ENCODE results near the gene ACP4. TPM values are rescaled to one million over a fixed set of nuclear protein-coding genes. Genes with fewer than 3 reads are reported as not detected.

ACP4 gene
- polyA plus RNA-seq, 3 donors: not detected

- DNase-seq: no peak
- H3K27ac ChIP-seq (ENCODE audit: low read depth in 1 of 2, low read length in 2 of 2): no peak overlapping the region
- H3K27me3 ChIP-seq (ENCODE audit: control insufficient read depth in 2 of 2, insufficient read depth in 2 of 2, low read length in 2 of 2): peaks cover 0 to 7% of the 10 kb centered on the region in 2 donors
- H3K79me2 ChIP-seq (ENCODE audit: insufficient read depth, low read length): no peaks in the 10 kb centered on the region
- H3K9me3 ChIP-seq (replicated peaks in 1 of 2; ENCODE audit: control insufficient read depth in 1 of 2, insufficient read depth in 1 of 2, low read length in 2 of 2): no peaks in the 10 kb centered on the region
- Mint-ChIP-seq H3K4me1 (no peaks in the 10 kb centered on the region), H3K4me3 (no peak overlapping the region), H3K27ac (no peak overlapping the region), H3K9me3 (peaks cover 4 to 12% (median 6%) of the 10 kb centered on the region in 7 donors), H3K27me3 (ENCODE audit: low read depth in 3 of 3) (peaks cover 20 to 42% (median 24%) of the 10 kb centered on the region in 3 donors), H3K36me3 (no peaks in the 10 kb centered on the region)
- no peak overlapping the region for H3K4me2 ChIP-seq (replicated peaks; ENCODE audit: extremely low read depth, low read length, poor library complexity, severe bottlenecking)
- intact Hi-C loops (cut with micrococcal nuclease): no loop called here
- no peak overlapping the region for H3K9ac ChIP-seq (ENCODE audit: insufficient read depth, low read length, poor library complexity, severe bottlenecking)
- no peaks in the 10 kb centered on the region for H3K4me1 ChIP-seq (ENCODE audit: control insufficient read depth in 1 of 2, insufficient read depth in 2 of 2, low read length in 2 of 2)
- no peak for TF ChIP-seq CTCF (IDR thresholded peaks at IDR 0.05)
- H4K20me1 ChIP-seq (ENCODE audit: insufficient read depth, low read length): no peaks in the 10 kb centered on the region
- no peak overlapping the region for H3K4me3 ChIP-seq (replicated peaks in 1 of 3; ENCODE audit: low read depth in 2 of 3, low read length in 3 of 3)
- 85% methylated on average over 2 of the region's 6 CpGs for WGBS (ENCODE audit: insufficient coverage)
- H3K36me3 ChIP-seq (replicated peaks in 1 of 2; ENCODE audit: control insufficient read depth in 1 of 2, insufficient read depth in 2 of 2, low read length in 2 of 2): no peaks in the 10 kb centered on the region
- H2AFZ ChIP-seq (ENCODE audit: insufficient read depth, low read depth, low read length, poor library complexity, severe bottlenecking): no peak overlapping the region
Observed at GRCh38 chr19:50842130-50842529, 51.9 kb downstream of the ACP4 start.

- Histone ChIP-seq H3K4me2 (replicated peaks; ENCODE audit: extremely low read depth, low read length, poor library complexity, severe bottlenecking) (no peak overlapping the region), H3K27me3 (ENCODE audit: control insufficient read depth in 2 of 2, insufficient read depth in 2 of 2, low read length in 2 of 2) (no peaks in the 10 kb centered on the region), H3K36me3 (replicated peaks in 1 of 2; ENCODE audit: control insufficient read depth in 1 of 2, insufficient read depth in 2 of 2, low read length in 2 of 2) (no peaks in the 10 kb centered on the region), H3K4me1 (ENCODE audit: control insufficient read depth in 1 of 2, insufficient read depth in 2 of 2, low read length in 2 of 2) (no peaks in the 10 kb centered on the region), H4K20me1 (ENCODE audit: insufficient read depth, low read length) (no peaks in the 10 kb centered on the region), H3K27ac (ENCODE audit: low read depth in 1 of 2, low read length in 2 of 2) (no peak overlapping the region), H3K9me3 (replicated peaks in 1 of 2; ENCODE audit: control insufficient read depth in 1 of 2, insufficient read depth in 1 of 2, low read length in 2 of 2) (no peaks in the 10 kb centered on the region), H3K79me2 (ENCODE audit: insufficient read depth, low read length) (no peaks in the 10 kb centered on the region), H2AFZ (ENCODE audit: insufficient read depth, low read depth, low read length, poor library complexity, severe bottlenecking) (no peak overlapping the region), H3K4me3 (replicated peaks in 1 of 3; ENCODE audit: low read depth in 2 of 3, low read length in 3 of 3) (no peak overlapping the region), H3K9ac (ENCODE audit: insufficient read depth, low read length, poor library complexity, severe bottlenecking) (no peak overlapping the region)
- H3K4me3 Mint-ChIP-seq: no peak overlapping the region
- H3K27ac Mint-ChIP-seq: no peak overlapping the region
- WGBS (ENCODE audit: insufficient coverage): no CpG with 5 or more reads among the region's 2 CpGs
- no peak for TF ChIP-seq CTCF (IDR thresholded peaks at IDR 0.05)
- H3K27me3 Mint-ChIP-seq (ENCODE audit: low read depth in 3 of 3): peaks cover 16 to 36% (median 17%) of the 10 kb centered on the region in 3 donors
- peaks cover 4 to 12% (median 6%) of the 10 kb centered on the region in 7 donors for H3K9me3 Mint-ChIP-seq
- no peak for DNase-seq
- H3K4me1 Mint-ChIP-seq: no peaks in the 10 kb centered on the region
- intact Hi-C loops (cut with micrococcal nuclease): no loop called here
- H3K36me3 Mint-ChIP-seq: no peaks in the 10 kb centered on the region
Observed at GRCh38 chr19:50843205-50843604, 53.0 kb downstream of the ACP4 start.

All from CD14-positive monocyte (primary cell).